Nephron progenitor cell (in vitro differentiated cells): Measurements from ENCODE around the gene ZNF518A.

ENCODE experiments used
- DNase-seq: peaks from one replicate; pipeline ENCODE4 v3.0.0; 2021
- H3K27ac Mint-ChIP-seq: 2 replicates; pipeline ENCODE4 v1.8.0; 2021; ENCODE audit warnings: mild to moderate bottlenecking, moderate library complexity, mixed read lengths
- H3K27me3 Mint-ChIP-seq: 2 replicates; pipeline ENCODE4 v1.8.0; 2021; ENCODE audit warnings: mild to moderate bottlenecking, low read depth, mixed read lengths; ENCODE audit not compliant: poor library complexity
- H3K36me3 Mint-ChIP-seq: 2 replicates; pipeline ENCODE4 v1.8.0; 2021; ENCODE audit warnings: low read depth, mixed read lengths
- H3K4me1 Mint-ChIP-seq: 2 replicates; pipeline ENCODE4 v1.8.0; 2021; ENCODE audit warnings: mixed read lengths
- H3K4me3 Mint-ChIP-seq: 2 replicates; pipeline ENCODE4 v1.8.0; 2021; ENCODE audit warnings: mild to moderate bottlenecking, moderate library complexity, mixed read lengths
- H3K9me3 Mint-ChIP-seq: 2 replicates; pipeline ENCODE4 v1.8.0; 2021; ENCODE audit warnings: mild to moderate bottlenecking, moderate library complexity, mixed read lengths
- TF ChIP-seq, protein P1 (sequence below): fragments of 200-600 bp; sonication (generic); IDR thresholded peaks from 2 replicates; pipeline ENCODE4 v1.5.0; 2021; ENCODE audit warnings: antibody characterized with exemption

Gene ZNF518A

DNA sequence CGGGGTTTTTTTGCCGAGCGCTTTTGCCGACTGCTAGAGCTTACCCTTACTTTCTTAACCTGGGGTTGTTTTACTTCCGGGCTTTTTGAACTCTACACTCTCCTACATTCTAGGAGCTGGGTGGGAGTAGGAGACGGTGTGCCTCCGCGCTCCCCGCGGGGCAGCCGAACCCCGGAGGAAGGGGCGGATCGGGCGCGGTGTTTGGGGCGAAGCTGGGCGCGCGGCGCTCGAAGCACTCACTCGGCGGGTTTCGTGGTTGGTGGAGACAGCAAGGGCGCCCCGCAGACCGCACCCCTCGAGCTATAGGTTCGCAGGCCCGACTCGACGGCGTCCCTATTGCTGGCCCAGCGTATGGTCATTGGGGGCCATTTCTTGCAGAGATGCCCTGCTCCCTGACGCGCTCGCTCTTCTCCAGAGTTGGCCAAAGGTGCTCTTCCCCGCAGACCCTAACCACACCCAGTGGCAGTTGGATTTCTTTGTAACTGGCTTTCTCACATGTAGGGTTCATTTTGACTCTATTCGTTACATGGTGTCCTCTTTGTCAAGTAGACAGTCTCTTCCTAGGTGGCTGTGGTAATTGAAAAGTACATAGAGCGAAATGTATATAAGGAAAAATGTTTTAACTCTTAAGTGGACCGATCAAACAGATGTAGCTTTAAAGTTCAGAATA, 364 bp downstream of the ZNF518A start:
- Mint-ChIP-seq H3K36me3 (peaks cover 29% of the 10 kb centered on the region), H3K27me3 (peaks cover 17% of the 10 kb centered on the region), H3K4me1 (peaks cover 32% of the 10 kb centered on the region), H3K9me3 (peaks cover 13% of the 10 kb centered on the region), H3K4me3 (peak overlapping the region; percentile 97), H3K27ac (peak overlapping the region; percentile 100)
- TF ChIP-seq, protein P1, sequence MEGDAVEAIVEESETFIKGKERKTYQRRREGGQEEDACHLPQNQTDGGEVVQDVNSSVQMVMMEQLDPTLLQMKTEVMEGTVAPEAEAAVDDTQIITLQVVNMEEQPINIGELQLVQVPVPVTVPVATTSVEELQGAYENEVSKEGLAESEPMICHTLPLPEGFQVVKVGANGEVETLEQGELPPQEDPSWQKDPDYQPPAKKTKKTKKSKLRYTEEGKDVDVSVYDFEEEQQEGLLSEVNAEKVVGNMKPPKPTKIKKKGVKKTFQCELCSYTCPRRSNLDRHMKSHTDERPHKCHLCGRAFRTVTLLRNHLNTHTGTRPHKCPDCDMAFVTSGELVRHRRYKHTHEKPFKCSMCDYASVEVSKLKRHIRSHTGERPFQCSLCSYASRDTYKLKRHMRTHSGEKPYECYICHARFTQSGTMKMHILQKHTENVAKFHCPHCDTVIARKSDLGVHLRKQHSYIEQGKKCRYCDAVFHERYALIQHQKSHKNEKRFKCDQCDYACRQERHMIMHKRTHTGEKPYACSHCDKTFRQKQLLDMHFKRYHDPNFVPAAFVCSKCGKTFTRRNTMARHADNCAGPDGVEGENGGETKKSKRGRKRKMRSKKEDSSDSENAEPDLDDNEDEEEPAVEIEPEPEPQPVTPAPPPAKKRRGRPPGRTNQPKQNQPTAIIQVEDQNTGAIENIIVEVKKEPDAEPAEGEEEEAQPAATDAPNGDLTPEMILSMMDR: no peak
- DNase-seq: peak; percentile 84

DNA sequence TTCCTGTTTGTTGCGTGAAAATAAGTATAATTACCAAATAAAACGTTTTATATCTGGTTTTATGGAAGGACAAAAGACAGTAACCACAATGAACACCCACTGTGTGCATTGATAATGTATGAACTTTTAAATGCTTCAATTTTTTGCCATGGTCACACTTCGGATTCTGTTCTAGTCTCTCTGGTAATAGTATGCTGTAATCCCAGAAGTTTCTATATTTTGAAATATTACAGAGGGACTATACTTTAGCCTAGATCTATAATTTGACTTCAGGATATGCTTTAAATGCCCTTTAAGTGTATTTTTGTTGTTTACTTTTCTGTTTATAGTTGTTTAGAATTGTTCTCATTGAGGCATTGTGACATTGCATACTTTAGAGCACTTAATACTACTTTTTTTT, 1.5 kb downstream of the ZNF518A start:
- Mint-ChIP-seq H3K27me3 (peaks cover 14% of the 10 kb centered on the region), H3K27ac (peak overlapping the region; percentile 100), H3K4me1 (peaks cover 25% of the 10 kb centered on the region), H3K9me3 (peaks cover 13% of the 10 kb centered on the region), H3K36me3 (peaks cover 35% of the 10 kb centered on the region), H3K4me3 (peak overlapping the region; percentile 97)
- TF ChIP-seq, protein P1: no peak
- no peak for DNase-seq

DNA sequence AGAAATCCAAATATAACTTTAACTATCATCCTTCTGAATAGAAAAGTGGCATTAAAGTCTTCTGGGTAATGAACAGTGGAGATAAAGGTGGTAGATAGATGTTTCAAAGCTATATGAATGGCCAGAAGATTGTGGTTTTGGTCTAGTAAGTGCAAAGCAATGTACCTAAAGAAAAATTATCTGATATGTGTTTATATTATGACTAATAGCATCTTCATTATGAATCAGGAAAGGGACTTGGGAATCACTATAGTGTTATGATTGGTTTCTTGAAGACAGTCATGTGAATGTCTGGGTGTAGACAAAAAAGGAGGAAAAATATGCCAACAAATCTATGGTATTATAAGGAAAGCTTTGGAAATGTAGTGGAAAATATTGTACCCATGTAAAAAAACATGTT, 3.0 kb downstream of the ZNF518A start:
- no peak overlapping the region for H3K4me3 Mint-ChIP-seq
- H3K27me3 Mint-ChIP-seq: peaks cover 5% of the 10 kb centered on the region
- peaks cover 12% of the 10 kb centered on the region for H3K9me3 Mint-ChIP-seq
- TF ChIP-seq, protein P1: no peak
- H3K36me3 Mint-ChIP-seq: peaks cover 44% of the 10 kb centered on the region
- DNase-seq: no peak
- H3K4me1 Mint-ChIP-seq: peaks cover 25% of the 10 kb centered on the region
- no peak overlapping the region for H3K27ac Mint-ChIP-seq

DNA sequence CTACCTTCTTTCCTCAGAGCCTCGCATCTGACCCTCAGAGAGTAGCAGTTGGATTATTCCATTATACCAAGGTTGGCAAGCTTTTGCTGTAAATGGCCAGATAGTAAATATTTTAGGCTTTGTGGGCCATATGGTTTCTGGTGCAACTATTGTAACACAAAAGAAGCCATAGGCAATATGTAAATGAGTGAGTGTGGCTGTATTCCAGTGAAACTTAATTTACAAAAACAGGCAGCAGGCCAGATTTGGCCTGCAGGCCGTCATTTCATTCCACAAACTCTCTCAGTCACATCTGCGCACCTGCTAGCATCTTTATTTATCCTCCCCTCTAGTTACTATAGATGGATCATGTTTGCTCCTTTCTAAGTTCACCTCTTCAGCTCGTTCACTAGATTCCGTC, 6.7 kb downstream of the ZNF518A start:
- H3K27me3 Mint-ChIP-seq: no peaks in the 10 kb centered on the region
- DNase-seq: no peak
- H3K4me3 Mint-ChIP-seq: no peak overlapping the region
- TF ChIP-seq, protein P1: no peak
- H3K4me1 Mint-ChIP-seq: peaks cover 8% of the 10 kb centered on the region
- peaks cover 63% of the 10 kb centered on the region for H3K36me3 Mint-ChIP-seq
- H3K9me3 Mint-ChIP-seq: no peaks in the 10 kb centered on the region
- H3K27ac Mint-ChIP-seq: no peak overlapping the region

DNA sequence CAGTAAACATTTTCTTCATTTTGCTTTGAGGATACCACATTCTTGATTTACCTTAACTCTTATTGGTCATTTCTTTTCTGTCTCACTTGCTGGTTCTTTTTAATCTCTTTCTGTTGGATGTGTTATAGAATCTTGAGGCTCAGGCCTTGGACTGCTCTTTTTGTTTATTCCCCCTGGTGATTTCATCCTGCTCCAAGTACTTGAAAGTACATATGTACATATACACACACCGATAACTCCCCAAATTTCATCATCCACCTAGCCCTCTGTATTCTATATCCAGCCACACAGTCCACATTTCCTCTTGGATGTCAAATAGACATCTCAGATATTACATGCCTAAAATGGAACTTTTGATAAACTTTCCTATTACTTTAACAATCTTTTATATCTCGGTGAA, 7.5 kb downstream of the ZNF518A start:
- H3K4me3 Mint-ChIP-seq: no peak overlapping the region
- H3K4me1 Mint-ChIP-seq: peaks cover under 1% of the 10 kb centered on the region
- no peaks in the 10 kb centered on the region for H3K27me3 Mint-ChIP-seq
- no peaks in the 10 kb centered on the region for H3K9me3 Mint-ChIP-seq
- H3K36me3 Mint-ChIP-seq: peaks cover 69% of the 10 kb centered on the region
- no peak overlapping the region for H3K27ac Mint-ChIP-seq
- DNase-seq: no peak
- TF ChIP-seq, protein P1: no peak

DNA sequence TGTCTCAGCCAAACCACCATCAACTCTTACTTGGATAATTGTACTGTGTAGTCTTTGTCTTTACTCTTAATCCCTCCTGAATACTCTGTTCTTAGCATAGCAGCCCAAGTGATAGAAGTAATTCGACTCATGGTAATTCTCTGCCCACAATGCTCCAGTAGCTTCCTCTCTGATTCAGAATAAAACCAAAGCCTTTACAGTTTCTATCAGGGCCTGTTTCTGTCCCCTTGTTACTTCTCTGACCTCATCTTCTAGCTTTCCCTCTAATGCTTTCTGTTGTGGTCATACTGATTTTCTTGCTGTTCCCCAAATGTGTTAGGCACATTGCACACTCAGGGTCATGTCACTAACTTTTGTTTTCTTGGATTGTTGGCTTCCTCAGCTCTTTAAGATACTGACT, 8.0 kb downstream of the ZNF518A start:
- Mint-ChIP-seq H3K27ac (no peak overlapping the region), H3K9me3 (no peaks in the 10 kb centered on the region), H3K27me3 (no peaks in the 10 kb centered on the region), H3K4me3 (no peak overlapping the region), H3K4me1 (no peaks in the 10 kb centered on the region), H3K36me3 (peaks cover 71% of the 10 kb centered on the region)
- TF ChIP-seq, protein P1: no peak
- DNase-seq: no peak
